Pancreas (tissue), 10 donors: ENCODE measurements around the gene PGAP3. TPM values are rescaled to one million over a fixed set of nuclear protein-coding genes. Genes with fewer than 3 reads are reported as not detected.
A peak's percentile ranks its signal among the peaks of the same experiment; 100 is the strongest.

Experiments
- ATAC-seq, 4 donors: fragments of 200-7000 bp; cut with Tn5 transposase; one replicate each; pipeline versions ENCODE4 v1.8.0 to v1.9.1; 2020; ENCODE audit warnings: mild to moderate bottlenecking in 4 of 4, moderate library complexity in 4 of 4
- DNase-seq, 6 donors: peaks; one replicate each; pipeline ENCODE4 v3.0.0-alpha.2; 2020
- FAIRE-seq: peaks from 2 replicates; lab custom pipeline; 2012; peaks lifted over from hg19 to GRCh38; lab: Jason Lieb, UNC
- H3K27ac ChIP-seq, 4 donors: fragments of 200-600 bp; sonication (generic); 1 replicate in 3 of 4; 2 replicates in 1 of 4; pipeline versions ENCODE4 v1.5.0 to v1.8.0; 2020
- H3K27me3 ChIP-seq, 4 donors: fragments of 200-600 bp; one replicate each; pipeline ENCODE4 v1.8.0; 2021
- H3K36me3 ChIP-seq, 3 donors: fragments of 200-600 bp; sonication (generic) in 1 of 3; one replicate each; pipeline versions ENCODE4 v1.5.0 to v1.8.0; 2020 to 2021
- H3K4me1 ChIP-seq, 3 donors: fragments of 200-600 bp; one replicate each; pipeline ENCODE4 v1.8.0; 2021
- H3K4me3 ChIP-seq, 4 donors: fragments of 200-600 bp; sonication (generic) in 2 of 4; one replicate each; pipeline versions ENCODE4 v1.5.0 to v1.8.0; 2020 to 2021
- H3K9me3 ChIP-seq, 4 donors: fragments of 200-600 bp; one replicate each; pipeline ENCODE4 v1.8.0; 2021
- WGBS, 2 donors: extraction: QIAGEN DNeasy Blood & Tissue Kit; methylation state at CpG; one replicate each; pipeline ENCODE4 v1.1.7; 2013; 5-methylcytosine and 5-hydroxymethylcytosine counted together
- intact Hi-C, 3 donors: fragments of 100-400 bp; cut with DNase I; formaldehyde crosslinking; loops; one replicate each; pipeline versions ENCODE4 v1.11.1 to v1.14.2; 2022
- polyA plus RNA-seq, 2 donors: library from polyadenylated mRNA; stranded (reverse); fragments of 200-250 nt; gene quantifications; one replicate each; pipeline ENCODE4 v1.2.3, GENCODE V29; 2013
- total RNA-seq, 6 donors: library from RNA; stranded (reverse); fragmentation: NEBNext Ultra II Directional in 4 of 6; extraction: Animal tissue kit (Norgen Biotek cat#: 25700) in 4 of 6; gene quantifications; one replicate each; pipeline versions ENCODE4 v1.2.1 to v1.2.4, GENCODE V29; 2021 to 2023
- TF ChIP-seq, protein P1 (sequence below), 4 donors: fragments of 200-600 bp; sonication (generic) in 3 of 4; IDR thresholded peaks; one replicate each; pipeline versions ENCODE4 v1.5.0 to v1.8.0; 2021; ENCODE audit warnings: antibody characterized with exemption in 4 of 4
- donor health status: healthy with polysubstance abuse.
- donor health status: DM: no; HTN: no; CAD: no; lungs with moderate emphysema.
- donor health status: DM: no; HTN: no; CAD: no.
- donor health status: control.
- donor health status: control.
- donor health status: Bipolar disorder and iron deficiency.
- donor health status: DM: yes; HTN: yes; CAD: no.
- donor health status: DM: no; HTN: no; CAD: no.
- donor health status: DM: no; HTN: no; CAD: no.
- donor health status: DM: yes; HTN: yes; CAD: no.

Gene PGAP3
- total and polyA plus RNA-seq, 8 donors, result 19.4 to 46.3 (median 26.9) TPM

DNA sequence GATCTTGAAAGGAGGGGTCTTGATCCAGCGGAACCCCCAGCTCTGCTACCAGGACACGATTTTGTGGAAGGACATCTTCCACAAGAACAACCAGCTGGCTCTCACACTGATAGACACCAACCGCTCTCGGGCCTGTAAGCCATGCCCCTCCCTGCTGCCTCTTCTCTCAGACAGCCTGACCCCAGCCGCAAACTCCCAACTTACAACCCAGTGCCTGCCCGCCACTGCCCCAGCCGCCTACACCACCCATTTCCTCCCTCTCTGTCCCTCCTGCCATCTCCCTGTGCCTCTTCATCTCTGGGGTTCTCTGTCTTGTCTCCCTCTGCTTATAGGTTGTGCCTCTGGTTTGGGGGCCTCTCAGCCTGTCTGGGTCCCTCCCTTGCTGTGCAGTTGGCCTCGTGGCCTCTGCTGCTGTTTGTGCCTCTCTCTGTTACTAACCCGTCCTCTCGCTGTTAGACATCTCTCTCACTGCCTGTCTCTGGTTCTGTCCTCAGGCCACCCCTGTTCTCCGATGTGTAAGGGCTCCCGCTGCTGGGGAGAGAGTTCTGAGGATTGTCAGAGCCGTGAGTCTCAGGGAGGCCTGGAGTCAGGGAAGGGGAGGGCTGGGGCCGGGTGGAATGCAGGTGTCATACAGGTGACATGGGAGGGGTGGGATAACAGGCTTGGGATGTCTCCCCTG lies 21.6 kb upstream of the PGAP3 start:
- peaks cover 0 to 48% (median 3%) of the 10 kb centered on the region in 3 donors for H3K36me3 ChIP-seq
- peak in 1 of 6 donors; percentile 17 for DNase-seq
- intact Hi-C loops, result no loop called here

DNA sequence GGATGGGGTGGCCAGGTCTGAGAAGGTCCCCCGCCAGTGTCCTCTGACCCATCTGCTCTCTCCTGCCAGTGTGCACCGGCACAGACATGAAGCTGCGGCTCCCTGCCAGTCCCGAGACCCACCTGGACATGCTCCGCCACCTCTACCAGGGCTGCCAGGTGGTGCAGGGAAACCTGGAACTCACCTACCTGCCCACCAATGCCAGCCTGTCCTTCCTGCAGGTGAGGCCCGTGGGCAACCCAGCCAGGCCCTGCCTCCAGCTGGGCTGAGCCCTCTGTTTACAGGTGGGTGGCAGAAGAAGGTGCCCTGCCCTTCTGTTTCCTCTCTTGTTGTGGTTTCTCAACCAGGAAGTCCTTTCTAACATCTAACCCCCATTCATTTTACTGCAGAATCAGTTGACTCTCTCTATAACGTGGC lies 19.1 kb upstream of the PGAP3 start:
- H3K27ac ChIP-seq, result peak overlapping the region; percentile 90 to 96 (median 94)
- H3K9me3 ChIP-seq, result no peaks in the 10 kb centered on the region
- no peaks in the 10 kb centered on the region for H3K27me3 ChIP-seq
- intact Hi-C loops, result no loop called here
- peak overlapping the region in 1 of 4 donors; percentile 14 for H3K4me3 ChIP-seq
- peaks cover 0 to 36% (median 3%) of the 10 kb centered on the region in 3 donors for H3K36me3 ChIP-seq
- DNase-seq, result peak in 2 of 6 donors; percentile 54 to 74
- peaks cover 30 to 50% (median 44%) of the 10 kb centered on the region in 3 donors for H3K4me1 ChIP-seq
- TF ChIP-seq, protein P1, sequence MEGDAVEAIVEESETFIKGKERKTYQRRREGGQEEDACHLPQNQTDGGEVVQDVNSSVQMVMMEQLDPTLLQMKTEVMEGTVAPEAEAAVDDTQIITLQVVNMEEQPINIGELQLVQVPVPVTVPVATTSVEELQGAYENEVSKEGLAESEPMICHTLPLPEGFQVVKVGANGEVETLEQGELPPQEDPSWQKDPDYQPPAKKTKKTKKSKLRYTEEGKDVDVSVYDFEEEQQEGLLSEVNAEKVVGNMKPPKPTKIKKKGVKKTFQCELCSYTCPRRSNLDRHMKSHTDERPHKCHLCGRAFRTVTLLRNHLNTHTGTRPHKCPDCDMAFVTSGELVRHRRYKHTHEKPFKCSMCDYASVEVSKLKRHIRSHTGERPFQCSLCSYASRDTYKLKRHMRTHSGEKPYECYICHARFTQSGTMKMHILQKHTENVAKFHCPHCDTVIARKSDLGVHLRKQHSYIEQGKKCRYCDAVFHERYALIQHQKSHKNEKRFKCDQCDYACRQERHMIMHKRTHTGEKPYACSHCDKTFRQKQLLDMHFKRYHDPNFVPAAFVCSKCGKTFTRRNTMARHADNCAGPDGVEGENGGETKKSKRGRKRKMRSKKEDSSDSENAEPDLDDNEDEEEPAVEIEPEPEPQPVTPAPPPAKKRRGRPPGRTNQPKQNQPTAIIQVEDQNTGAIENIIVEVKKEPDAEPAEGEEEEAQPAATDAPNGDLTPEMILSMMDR (IDR thresholded peaks at IDR 0.05), result no peak
- no peak for ATAC-seq
- WGBS, 2 donors, result 47 to 65% methylated on average over 7 of the region's 7 CpGs
- FAIRE-seq, result no peak

More for the DNA sequence above, 21.6 kb upstream of the PGAP3 start:
- Histone ChIP-seq H3K4me3 (no peak overlapping the region), H3K27ac (no peak overlapping the region), H3K4me1 (peaks cover 25 to 30% (median 27%) of the 10 kb centered on the region in 3 donors), H3K27me3 (no peaks in the 10 kb centered on the region), H3K9me3 (no peaks in the 10 kb centered on the region)
- 83 to 92% methylated on average over 14 of the region's 14 CpGs for WGBS, 2 donors
- no peak for FAIRE-seq
- TF ChIP-seq, protein P1 (IDR thresholded peaks at IDR 0.05), result no peak
- no peak for ATAC-seq

DNA sequence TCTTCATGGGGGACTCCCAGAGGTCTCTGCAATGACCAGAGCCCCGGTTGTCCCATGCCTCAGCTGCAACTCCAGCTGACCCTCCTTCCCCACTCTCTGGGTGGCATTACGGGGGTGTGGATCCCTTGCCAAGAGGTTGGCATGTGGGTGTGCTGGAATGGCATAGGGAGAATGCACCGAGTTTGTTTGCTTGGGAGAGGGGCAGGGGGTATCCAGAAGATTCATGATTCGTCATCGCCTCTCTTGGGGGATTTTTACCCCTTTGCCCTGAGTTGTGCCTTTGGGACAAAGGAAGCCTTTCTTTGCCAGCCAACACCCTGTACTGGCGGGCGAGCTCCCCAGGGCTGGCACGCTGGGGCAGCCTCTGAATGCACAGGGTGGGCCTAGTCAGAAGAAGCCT lies 18.5 kb upstream of the PGAP3 start:
- Histone ChIP-seq H3K4me1 (peaks cover 30 to 53% (median 44%) of the 10 kb centered on the region in 3 donors), H3K9me3 (no peaks in the 10 kb centered on the region), H3K4me3 (peak overlapping the region in 2 of 4 donors; percentile 14 to 16), H3K27ac (peak overlapping the region; percentile 90 to 96 (median 94)), H3K36me3 (peaks cover 0 to 31% (median 3%) of the 10 kb centered on the region in 3 donors), H3K27me3 (no peaks in the 10 kb centered on the region)
- FAIRE-seq (no peak), ATAC-seq (peak; percentile 3 to 6 (median 4)), DNase-seq (no peak)
- TF ChIP-seq, protein P1 (IDR thresholded peaks at IDR 0.05), result no peak
- WGBS, 2 donors, result 35 to 41% methylated on average over 8 of the region's 8 CpGs
- intact Hi-C loops, result no loop called here

DNA sequence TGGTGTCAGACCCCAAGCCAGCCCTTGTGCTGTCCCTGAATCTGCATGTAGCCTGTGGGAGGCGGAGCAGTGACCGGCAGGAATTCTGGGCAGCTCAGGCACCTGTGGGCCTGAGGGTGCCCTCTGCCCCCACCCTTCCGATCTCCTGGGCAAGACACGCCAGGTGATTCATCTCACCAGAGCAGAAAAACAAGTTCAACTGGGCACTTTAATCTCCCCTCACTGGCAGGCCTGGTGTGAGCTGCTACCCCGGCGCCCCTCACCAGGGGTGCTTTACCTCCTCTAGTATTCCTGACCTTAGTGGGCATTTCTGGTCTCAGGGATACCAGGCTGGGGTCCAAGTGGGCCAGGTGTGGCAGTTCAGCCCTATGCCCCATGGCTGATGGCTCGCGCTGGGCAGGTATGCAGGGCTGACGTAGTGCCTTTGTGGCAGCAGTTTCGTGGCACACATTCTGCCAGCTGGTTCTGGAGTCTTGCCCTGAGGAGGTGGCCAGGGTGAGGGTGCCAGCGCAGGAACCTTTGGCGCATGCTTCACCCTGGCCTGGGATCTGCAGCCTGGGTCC lies 18.0 kb upstream of the PGAP3 start:
- Histone ChIP-seq H3K36me3 (peaks cover 0 to 26% (median 3%) of the 10 kb centered on the region in 3 donors), H3K27ac (peak overlapping the region; percentile 90 to 96 (median 94)), H3K9me3 (no peaks in the 10 kb centered on the region), H3K4me3 (peak overlapping the region in 2 of 4 donors; percentile 15 to 16), H3K27me3 (no peaks in the 10 kb centered on the region), H3K4me1 (peaks cover 30 to 53% (median 44%) of the 10 kb centered on the region in 3 donors)
- ATAC-seq (peak; percentile 85 to 92 (median 88)), DNase-seq (peak; percentile 82 to 95 (median 92)), FAIRE-seq (no peak)
- TF ChIP-seq, protein P1 (IDR thresholded peaks at IDR 0.05), result no peak
- intact Hi-C loops, result no loop called here
- 11 to 17% methylated on average over 12 of the region's 12 CpGs for WGBS, 2 donors
